ENCODE results near the gene ZNF532. TPM values are rescaled to one million over a fixed set of nuclear protein-coding genes. Genes with fewer than 3 reads are reported as not detected.

The ZNF532 gene
- total RNA-seq, 1 experiment from 2014 or later = 118 TPM

DNA sequence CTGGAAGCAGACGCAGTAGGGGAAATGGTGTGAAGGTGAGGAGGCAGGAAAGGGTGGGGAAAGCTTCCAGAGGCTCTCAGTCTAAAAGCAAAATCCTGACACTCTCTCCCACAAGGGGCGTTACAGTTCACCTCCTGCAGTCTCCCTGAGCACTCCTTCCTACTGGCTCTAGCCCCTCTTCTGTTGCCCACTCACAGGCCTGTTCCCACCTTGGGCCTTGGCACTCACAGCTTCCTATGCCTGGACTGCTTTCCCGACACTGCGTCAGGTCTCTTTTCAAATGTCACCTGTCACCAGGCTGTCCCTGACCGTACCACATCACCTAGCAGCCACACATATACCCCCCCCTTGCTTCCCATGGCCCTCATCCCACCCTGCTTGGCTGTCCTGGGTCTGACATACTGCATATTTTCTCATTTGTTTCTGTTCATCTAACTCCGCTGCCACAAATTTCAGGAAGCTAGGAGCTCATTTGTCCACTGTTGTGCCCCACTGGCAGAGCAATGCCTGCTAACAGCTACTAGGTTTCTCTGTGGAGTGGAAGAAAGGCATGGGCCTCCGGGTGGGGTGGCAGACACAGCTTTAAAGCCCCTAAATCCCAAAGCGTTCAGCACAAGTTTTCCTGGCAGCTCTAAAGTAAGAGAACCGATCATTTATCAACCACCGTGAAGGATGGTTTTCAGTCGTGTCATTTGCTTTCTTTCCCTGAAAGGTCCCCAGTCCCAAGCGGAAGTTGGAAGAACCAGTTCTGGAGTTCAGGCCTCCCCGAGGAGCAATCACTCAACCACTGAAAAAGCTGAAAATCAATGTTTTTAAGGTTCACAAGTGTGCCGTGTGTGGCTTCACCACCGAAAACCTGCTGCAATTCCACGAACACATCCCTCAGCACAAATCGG lies 118.8 kb downstream of the ZNF532 start:
- Histone ChIP-seq H3K36me3 (ENCODE audit: insufficient read depth, low read length, poor library complexity, severe bottlenecking) (peaks cover 52% of the 10 kb centered on the region), H3K27me3 (replicated peaks; ENCODE audit: insufficient read depth, low read depth, low read length, poor library complexity) (no peaks in the 10 kb centered on the region), H3K4me1 (ENCODE audit: insufficient read depth, low read length, poor library complexity, severe bottlenecking) (no peaks in the 10 kb centered on the region), H3K4me3 (ENCODE audit: low read depth, low read length, poor library complexity, severe bottlenecking) (no peak overlapping the region), H3K27ac (ENCODE audit: low read depth, low read length, poor library complexity, severe bottlenecking) (peak overlapping the region; percentile 57), H3K9me3 (ENCODE audit: low read depth, low read length, poor library complexity, severe bottlenecking) (no peaks in the 10 kb centered on the region)
- TF ChIP-seq, protein P1, sequence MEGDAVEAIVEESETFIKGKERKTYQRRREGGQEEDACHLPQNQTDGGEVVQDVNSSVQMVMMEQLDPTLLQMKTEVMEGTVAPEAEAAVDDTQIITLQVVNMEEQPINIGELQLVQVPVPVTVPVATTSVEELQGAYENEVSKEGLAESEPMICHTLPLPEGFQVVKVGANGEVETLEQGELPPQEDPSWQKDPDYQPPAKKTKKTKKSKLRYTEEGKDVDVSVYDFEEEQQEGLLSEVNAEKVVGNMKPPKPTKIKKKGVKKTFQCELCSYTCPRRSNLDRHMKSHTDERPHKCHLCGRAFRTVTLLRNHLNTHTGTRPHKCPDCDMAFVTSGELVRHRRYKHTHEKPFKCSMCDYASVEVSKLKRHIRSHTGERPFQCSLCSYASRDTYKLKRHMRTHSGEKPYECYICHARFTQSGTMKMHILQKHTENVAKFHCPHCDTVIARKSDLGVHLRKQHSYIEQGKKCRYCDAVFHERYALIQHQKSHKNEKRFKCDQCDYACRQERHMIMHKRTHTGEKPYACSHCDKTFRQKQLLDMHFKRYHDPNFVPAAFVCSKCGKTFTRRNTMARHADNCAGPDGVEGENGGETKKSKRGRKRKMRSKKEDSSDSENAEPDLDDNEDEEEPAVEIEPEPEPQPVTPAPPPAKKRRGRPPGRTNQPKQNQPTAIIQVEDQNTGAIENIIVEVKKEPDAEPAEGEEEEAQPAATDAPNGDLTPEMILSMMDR (conservative IDR thresholded peaks at IDR 0.05; ENCODE audit: low read depth, low read length) = no peak
- no peak for TF ChIP-seq EZH2 (IDR thresholded peaks at IDR 0.05; ENCODE audit: borderline replicate concordance, low read depth, low read length, poor library complexity, severe bottlenecking)
- no TSS peak for BruUV-seq (replicated peaks)
- intact Hi-C loops (cut with micrococcal nuclease; ENCODE audit: unreplicated experiment) = no loop called here
- POLR2A ChIA-PET (ENCODE audit: low non-redundant PET) = interaction anchor here (1.0 kb wide), 1 partner anchor 88 kb away, joined by 3 read pairs; no protein-coding TSS in a partner anchor
- CTCF ChIA-PET = no interaction called here
- no peak for DNase-seq (ENCODE audit: low spot score)

DNA sequence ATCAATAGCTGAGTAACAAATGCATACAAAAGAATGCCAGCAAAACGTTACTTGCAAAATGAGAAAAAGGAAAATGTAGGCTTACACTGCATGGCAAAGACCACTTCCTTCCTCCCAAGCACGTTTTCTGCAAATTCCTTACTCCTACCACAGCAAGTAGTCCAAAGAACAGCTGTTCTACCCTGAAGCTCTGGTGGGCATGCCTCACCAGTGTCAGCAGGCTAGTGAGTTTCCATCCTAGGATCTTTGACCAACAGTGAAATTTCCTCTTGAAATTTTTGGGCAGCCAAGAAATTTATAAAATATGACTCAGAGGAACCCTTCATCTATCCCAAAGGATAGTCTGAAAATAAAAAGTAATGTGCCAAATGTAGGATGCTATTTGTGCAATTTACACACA lies 123.9 kb downstream of the ZNF532 start:
- no peak for DNase-seq (ENCODE audit: low spot score)
- peaks cover 7% of the 10 kb centered on the region for H3K36me3 ChIP-seq (ENCODE audit: insufficient read depth, low read length, poor library complexity, severe bottlenecking)
- no peaks in the 10 kb centered on the region for H3K9me3 ChIP-seq (ENCODE audit: low read depth, low read length, poor library complexity, severe bottlenecking)
- H3K27me3 ChIP-seq (replicated peaks; ENCODE audit: insufficient read depth, low read depth, low read length, poor library complexity) = no peaks in the 10 kb centered on the region
- ChIA-PET POLR2A (ENCODE audit: low non-redundant PET) (no interaction called here), CTCF (no interaction called here)
- no peak overlapping the region for H3K27ac ChIP-seq (ENCODE audit: low read depth, low read length, poor library complexity, severe bottlenecking)
- intact Hi-C loops (cut with micrococcal nuclease; ENCODE audit: unreplicated experiment) = no loop called here
- BruUV-seq (replicated peaks) = no TSS peak
- H3K4me3 ChIP-seq (ENCODE audit: low read depth, low read length, poor library complexity, severe bottlenecking) = no peak overlapping the region
- no peak for TF ChIP-seq EZH2 (IDR thresholded peaks at IDR 0.05; ENCODE audit: borderline replicate concordance, low read depth, low read length, poor library complexity, severe bottlenecking)
- TF ChIP-seq, protein P1 (conservative IDR thresholded peaks at IDR 0.05; ENCODE audit: low read depth, low read length) = no peak
- H3K4me1 ChIP-seq (ENCODE audit: insufficient read depth, low read length, poor library complexity, severe bottlenecking) = peaks cover 24% of the 10 kb centered on the region

DNA sequence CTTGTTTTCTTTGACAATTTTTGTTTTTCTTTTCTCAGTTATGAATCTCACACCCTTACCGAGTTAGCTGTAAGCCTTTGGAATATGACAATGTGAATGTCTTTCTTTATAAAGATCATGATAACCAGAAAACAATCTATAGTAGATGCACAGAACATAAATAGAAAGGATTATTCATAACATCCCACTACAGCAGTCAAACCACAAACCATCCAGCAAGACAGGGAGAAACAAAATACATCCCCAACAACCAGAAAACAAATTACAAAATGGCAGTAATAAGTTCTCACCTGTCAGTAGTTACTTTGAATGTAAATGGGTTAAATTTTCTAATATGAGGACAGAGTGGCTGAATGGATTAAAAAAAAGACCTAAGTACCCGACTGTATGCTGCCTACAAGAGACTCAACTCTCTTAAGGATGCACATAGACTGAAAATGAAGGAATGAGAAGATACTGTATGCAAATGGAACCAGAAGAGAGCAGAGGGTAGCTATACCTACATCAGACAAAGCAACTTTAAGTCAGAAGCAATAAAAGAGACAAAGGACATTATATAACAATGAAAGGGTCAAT lies 124.6 kb downstream of the ZNF532 start:
- peaks cover 31% of the 10 kb centered on the region for H3K4me1 ChIP-seq (ENCODE audit: insufficient read depth, low read length, poor library complexity, severe bottlenecking)
- H3K9me3 ChIP-seq (ENCODE audit: low read depth, low read length, poor library complexity, severe bottlenecking) = no peaks in the 10 kb centered on the region
- DNase-seq (ENCODE audit: low spot score) = no peak
- intact Hi-C loops (cut with micrococcal nuclease; ENCODE audit: unreplicated experiment) = no loop called here
- BruUV-seq (replicated peaks) = no TSS peak
- H3K36me3 ChIP-seq (ENCODE audit: insufficient read depth, low read length, poor library complexity, severe bottlenecking) = peaks cover 7% of the 10 kb centered on the region
- H3K4me3 ChIP-seq (ENCODE audit: low read depth, low read length, poor library complexity, severe bottlenecking) = no peak overlapping the region
- no peak overlapping the region for H3K27ac ChIP-seq (ENCODE audit: low read depth, low read length, poor library complexity, severe bottlenecking)
- ChIA-PET CTCF (no interaction called here), POLR2A (ENCODE audit: low non-redundant PET) (no interaction called here)
- no peaks in the 10 kb centered on the region for H3K27me3 ChIP-seq (replicated peaks; ENCODE audit: insufficient read depth, low read depth, low read length, poor library complexity)
- TF ChIP-seq, protein P1 (conservative IDR thresholded peaks at IDR 0.05; ENCODE audit: low read depth, low read length) = no peak
- TF ChIP-seq EZH2 (IDR thresholded peaks at IDR 0.05; ENCODE audit: borderline replicate concordance, low read depth, low read length, poor library complexity, severe bottlenecking) = no peak
